CD4-positive, alpha-beta memory T cell (primary cell): ENCODE results near the gene PPP1R9A. TPM values are rescaled to one million over a fixed set of nuclear protein-coding genes. Genes with fewer than 3 reads are reported as not detected.

Source experiments
- CTCF ChIA-PET: fragments of 350-600 bp; sonication (Branson Sonifier 250); formaldehyde crosslinking; loops from one replicate; lab custom pipeline; 2021; ENCODE audit warnings: inconsistent platforms; ENCODE audit not compliant: partially characterized antibody; lab: Charles Lee
- POLR2A ChIA-PET: fragments of 350-600 bp; sonication (Branson Sonifier 250); formaldehyde crosslinking; loops from one replicate; lab custom pipeline; 2021; ENCODE audit not compliant: partially characterized antibody; lab: Charles Lee
- DNase-seq, 5 donors: peaks; one replicate each; pipeline versions ENCODE4 v3.0.0 to v3.0.0-alpha.2; 2020 to 2022; ENCODE audit warnings: mixed read lengths in 1 of 5
- H3K27ac ChIP-seq: one replicate; pipeline ENCODE4 v1.7.0; 2013; ENCODE audit warnings: low read depth, low read length
- H3K27me3 ChIP-seq: 2 replicates; pipeline ENCODE4 v1.7.0; 2013; ENCODE audit warnings: mild to moderate bottlenecking, low read length, moderate library complexity; ENCODE audit not compliant: insufficient read depth
- H3K36me3 ChIP-seq: 2 replicates; pipeline ENCODE4 v1.7.0; 2013; ENCODE audit warnings: mild to moderate bottlenecking, low read length, moderate library complexity; ENCODE audit not compliant: insufficient read depth
- H3K4me1 ChIP-seq: 2 replicates; pipeline ENCODE4 v1.7.0; 2013; ENCODE audit warnings: mild to moderate bottlenecking, low read length, moderate library complexity; ENCODE audit not compliant: insufficient read depth
- H3K4me3 ChIP-seq, 2 donors: one replicate each; pipeline ENCODE4 v1.7.0; 2013; ENCODE audit warnings: low read length in 2 of 2, mild to moderate bottlenecking in 1 of 2
- H3K9me3 ChIP-seq, 2 donors: one replicate each; pipeline ENCODE4 v1.7.0; 2013; ENCODE audit warnings: low read length in 2 of 2, control low read depth in 1 of 2; ENCODE audit not compliant: control insufficient read depth in 1 of 2
- H3K27ac Mint-ChIP-seq, 7 donors: one replicate each; pipeline ENCODE4 v1.8.0; 2020 to 2021; ENCODE audit warnings: mixed read lengths in 7 of 7, mild to moderate bottlenecking in 6 of 7, inconsistent platforms in 3 of 7, moderate library complexity in 3 of 7
- H3K27me3 Mint-ChIP-seq, 2 donors: one replicate each; pipeline ENCODE4 v1.8.0; 2020 to 2021; ENCODE audit warnings: mixed read lengths in 2 of 2
- H3K36me3 Mint-ChIP-seq, 2 donors: one replicate each; pipeline ENCODE4 v1.8.0; 2020 to 2021; ENCODE audit warnings: mixed read lengths in 2 of 2, inconsistent platforms in 1 of 2, mild to moderate bottlenecking in 1 of 2
- H3K4me1 Mint-ChIP-seq, 4 donors: one replicate each; pipeline ENCODE4 v1.8.0; 2020 to 2021; ENCODE audit warnings: mixed read lengths in 4 of 4, mild to moderate bottlenecking in 1 of 4
- H3K4me3 Mint-ChIP-seq, 8 donors: one replicate each; pipeline ENCODE4 v1.8.0; 2020 to 2021; ENCODE audit warnings: mixed read lengths in 8 of 8, mild to moderate bottlenecking in 7 of 8, moderate library complexity in 6 of 8, inconsistent platforms in 3 of 8
- H3K9me3 Mint-ChIP-seq, 8 donors: one replicate each; pipeline ENCODE4 v1.8.0; 2020 to 2021; ENCODE audit warnings: mixed read lengths in 8 of 8, mild to moderate bottlenecking in 5 of 8, inconsistent platforms in 3 of 8, moderate library complexity in 1 of 8
- intact Hi-C: fragments of 100-400 bp; cut with micrococcal nuclease; formaldehyde crosslinking; loops from one replicate; pipeline ENCODE4 v1.15.1; 2023
- polyA plus RNA-seq, 2 donors: library from polyadenylated mRNA; unstranded; fragments of 300-500 nt; fragmentation: Illumina TruSeq; gene quantifications; one replicate each; pipeline ENCODE4 v1.2.3, GENCODE V29; 2021
- total RNA-seq, 2 experiments: library from RNA; stranded (reverse); gene quantifications; one replicate each; pipeline ENCODE4 v1.2.3, GENCODE V29; 2021

The PPP1R9A gene
- total and polyA plus RNA-seq, 4 experiments from 2014 or later = not detected

- H3K4me1 Mint-ChIP-seq = no peaks in the 10 kb centered on the region
- no peaks in the 10 kb centered on the region for H3K27me3 ChIP-seq
- no peak overlapping the region for H3K4me3 Mint-ChIP-seq
- H3K27me3 Mint-ChIP-seq = peaks cover 0 to 2% of the 10 kb centered on the region in 2 donors
- H3K27ac Mint-ChIP-seq = no peak overlapping the region
- H3K4me3 ChIP-seq = no peak overlapping the region
- no peak for DNase-seq
- H3K9me3 Mint-ChIP-seq = no peaks in the 10 kb centered on the region
- no peaks in the 10 kb centered on the region for H3K36me3 Mint-ChIP-seq
- H3K4me1 ChIP-seq = no peaks in the 10 kb centered on the region
- no peak overlapping the region for H3K27ac ChIP-seq
- H3K9me3 ChIP-seq = no peaks in the 10 kb centered on the region
- ChIA-PET CTCF (no interaction called here), POLR2A (no interaction called here)
- H3K36me3 ChIP-seq = no peaks in the 10 kb centered on the region
- intact Hi-C loops = no loop called here
Observed at GRCh38 chr7:94974423-94974822, 67.0 kb downstream of the PPP1R9A start.

- no peaks in the 10 kb centered on the region for H3K4me1 ChIP-seq
- Mint-ChIP-seq H3K27ac (no peak overlapping the region), H3K9me3 (no peaks in the 10 kb centered on the region), H3K4me3 (no peak overlapping the region), H3K4me1 (no peaks in the 10 kb centered on the region), H3K27me3 (peaks cover 0 to 2% of the 10 kb centered on the region in 2 donors), H3K36me3 (no peaks in the 10 kb centered on the region)
- H3K27me3 ChIP-seq = no peaks in the 10 kb centered on the region
- ChIA-PET CTCF (no interaction called here), POLR2A (no interaction called here)
- no peak overlapping the region for H3K27ac ChIP-seq
- intact Hi-C loops = no loop called here
- H3K9me3 ChIP-seq = no peaks in the 10 kb centered on the region
- no peaks in the 10 kb centered on the region for H3K36me3 ChIP-seq
- no peak overlapping the region for H3K4me3 ChIP-seq
- DNase-seq = no peak
Observed at GRCh38 chr7:94975336-94975735, 67.9 kb downstream of the PPP1R9A start.

GRCh38 chr7:94980418-94981142 is 73.2 kb downstream of the PPP1R9A start:
- Mint-ChIP-seq H3K27ac (no peak overlapping the region), H3K4me1 (no peaks in the 10 kb centered on the region), H3K36me3 (no peaks in the 10 kb centered on the region), H3K27me3 (no peaks in the 10 kb centered on the region), H3K4me3 (no peak overlapping the region), H3K9me3 (peaks cover 0 to 10% (median 4%) of the 10 kb centered on the region in 8 donors)
- Histone ChIP-seq H3K4me3 (no peak overlapping the region), H3K36me3 (no peaks in the 10 kb centered on the region), H3K4me1 (no peaks in the 10 kb centered on the region), H3K27ac (no peak overlapping the region), H3K27me3 (no peaks in the 10 kb centered on the region), H3K9me3 (no peaks in the 10 kb centered on the region)
- ChIA-PET POLR2A (no interaction called here), CTCF (interaction anchor here (0.6 to 1.0 kb wide), 2 partner anchors 15 to 111 kb away, joined by 3 read pairs; no protein-coding TSS in a partner anchor)
- intact Hi-C loops = no loop called here
- DNase-seq = no peak

GRCh38 chr7:94995921-94996320 is 88.5 kb downstream of the PPP1R9A start:
- Histone ChIP-seq H3K27me3 (no peaks in the 10 kb centered on the region), H3K9me3 (no peaks in the 10 kb centered on the region), H3K4me3 (no peak overlapping the region), H3K27ac (no peak overlapping the region), H3K4me1 (no peaks in the 10 kb centered on the region), H3K36me3 (no peaks in the 10 kb centered on the region)
- no peak overlapping the region for H3K27ac Mint-ChIP-seq
- H3K27me3 Mint-ChIP-seq = no peaks in the 10 kb centered on the region
- no peak overlapping the region for H3K4me3 Mint-ChIP-seq
- H3K4me1 Mint-ChIP-seq = no peaks in the 10 kb centered on the region
- H3K36me3 Mint-ChIP-seq = no peaks in the 10 kb centered on the region
- ChIA-PET CTCF (no interaction called here), POLR2A (no interaction called here)
- H3K9me3 Mint-ChIP-seq = peaks cover 0 to 2% (median 0%) of the 10 kb centered on the region in 8 donors
- no peak for DNase-seq
- intact Hi-C loops = no loop called here

DNA sequence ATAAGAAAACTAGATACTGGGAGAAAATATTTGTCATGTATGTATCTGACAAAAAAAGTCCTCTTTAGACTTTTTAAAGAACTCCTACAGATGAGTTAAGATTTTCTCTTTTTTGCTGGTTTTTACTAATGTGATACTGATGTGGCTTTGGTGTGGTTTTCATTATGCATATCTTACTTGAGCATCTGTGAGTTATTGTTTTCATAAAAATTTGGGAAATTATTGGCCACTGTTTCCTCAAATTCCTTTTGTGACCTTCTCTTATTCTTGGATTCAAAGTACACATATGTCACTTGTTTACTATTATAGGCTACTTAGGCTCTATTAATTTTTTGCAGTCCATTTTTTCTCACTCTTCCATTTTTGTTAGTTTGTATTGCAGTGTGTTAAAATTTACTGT is 89.0 kb downstream of the PPP1R9A start:
- CTCF ChIA-PET = no interaction called here

DNA sequence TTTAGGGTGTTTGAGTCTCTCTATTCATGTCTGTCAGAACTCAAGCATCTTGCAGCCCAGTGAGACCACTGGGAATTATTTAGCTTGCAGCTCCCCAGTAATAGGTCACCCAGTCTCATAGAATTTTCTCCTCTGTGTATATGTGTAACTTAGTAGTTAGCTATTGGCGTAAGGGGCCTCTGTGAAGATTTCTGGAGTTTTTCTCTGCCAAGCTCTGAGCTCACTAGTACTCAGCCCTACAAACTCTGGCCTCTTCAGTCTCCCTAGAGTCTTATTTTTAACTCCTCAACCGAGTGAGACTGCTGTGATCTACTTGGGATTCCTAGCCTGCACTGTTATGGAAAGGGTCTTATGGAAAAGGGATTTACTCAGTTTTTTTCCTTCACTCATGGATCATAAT is 90.2 kb downstream of the PPP1R9A start:
- intact Hi-C loops = no loop called here
- no peak overlapping the region for H3K4me3 Mint-ChIP-seq
- H3K27me3 Mint-ChIP-seq = no peaks in the 10 kb centered on the region
- H3K27me3 ChIP-seq = no peaks in the 10 kb centered on the region
- no peak overlapping the region for H3K4me3 ChIP-seq
- no peaks in the 10 kb centered on the region for H3K36me3 Mint-ChIP-seq
- no peaks in the 10 kb centered on the region for H3K9me3 ChIP-seq
- ChIA-PET CTCF (no interaction called here), POLR2A (no interaction called here)
- H3K9me3 Mint-ChIP-seq = peaks cover 0 to 1% (median 0%) of the 10 kb centered on the region in 8 donors
- no peak overlapping the region for H3K27ac Mint-ChIP-seq
- no peaks in the 10 kb centered on the region for H3K4me1 ChIP-seq
- no peaks in the 10 kb centered on the region for H3K4me1 Mint-ChIP-seq
- no peak for DNase-seq
- no peaks in the 10 kb centered on the region for H3K36me3 ChIP-seq
- no peak overlapping the region for H3K27ac ChIP-seq

More for the DNA sequence above, 89.0 kb downstream of the PPP1R9A start:
- no peak overlapping the region for H3K27ac Mint-ChIP-seq
- no peaks in the 10 kb centered on the region for H3K4me1 ChIP-seq
- intact Hi-C loops = no loop called here
- no peaks in the 10 kb centered on the region for H3K27me3 ChIP-seq
- no peaks in the 10 kb centered on the region for H3K27me3 Mint-ChIP-seq
- H3K27ac ChIP-seq = no peak overlapping the region
- no peaks in the 10 kb centered on the region for H3K9me3 ChIP-seq
- H3K4me3 ChIP-seq = no peak overlapping the region
- H3K9me3 Mint-ChIP-seq = peaks cover 0 to 2% (median 0%) of the 10 kb centered on the region in 8 donors
- no peak overlapping the region for H3K4me3 Mint-ChIP-seq
- POLR2A ChIA-PET = no interaction called here
- H3K36me3 ChIP-seq = no peaks in the 10 kb centered on the region
- H3K36me3 Mint-ChIP-seq = no peaks in the 10 kb centered on the region
- no peak for DNase-seq
- no peaks in the 10 kb centered on the region for H3K4me1 Mint-ChIP-seq

DNA sequence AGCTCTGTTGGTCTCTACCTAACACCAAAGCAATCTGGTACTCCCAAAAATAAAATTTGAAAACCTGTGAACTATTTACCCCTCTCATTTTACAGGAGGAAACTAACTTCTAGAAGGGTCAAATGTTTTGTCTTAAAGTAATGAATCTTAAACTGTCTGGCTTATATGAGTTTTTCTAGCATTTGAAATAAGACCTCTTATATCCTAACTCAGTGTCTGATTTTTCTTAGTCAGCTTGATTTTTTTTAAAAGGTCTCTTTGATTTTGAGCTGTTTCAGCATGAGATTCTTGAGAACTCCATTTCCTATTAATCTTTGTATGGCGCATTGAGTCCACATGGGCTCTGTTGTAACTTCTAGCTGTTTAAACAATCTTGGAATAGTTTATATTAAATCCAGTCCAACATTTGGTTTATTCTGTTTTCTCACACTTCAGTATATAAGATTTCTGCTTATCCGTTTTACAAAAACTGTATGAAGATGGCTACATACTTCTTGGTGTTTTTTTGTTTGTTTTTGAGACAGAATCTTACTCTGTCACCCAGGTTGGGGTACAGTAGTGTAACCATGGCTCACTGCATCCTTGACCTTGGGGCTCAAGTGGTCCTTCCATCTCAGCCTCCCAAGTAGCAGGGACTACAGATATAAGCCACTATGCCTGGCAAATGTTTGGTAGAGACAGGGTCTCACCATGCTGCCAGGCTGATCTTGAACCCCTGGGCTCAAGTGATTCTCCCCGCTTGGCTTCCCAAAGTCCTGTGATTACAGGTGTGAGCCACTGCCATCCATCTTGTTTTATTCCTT is 91.1 kb downstream of the PPP1R9A start:
- no peak overlapping the region for H3K27ac ChIP-seq
- H3K4me3 ChIP-seq = no peak overlapping the region
- Mint-ChIP-seq H3K36me3 (no peaks in the 10 kb centered on the region), H3K4me1 (no peaks in the 10 kb centered on the region), H3K9me3 (peaks cover 0 to 1% (median 0%) of the 10 kb centered on the region in 8 donors), H3K4me3 (no peak overlapping the region), H3K27ac (no peak overlapping the region), H3K27me3 (no peaks in the 10 kb centered on the region)
- H3K4me1 ChIP-seq = no peaks in the 10 kb centered on the region
- no peaks in the 10 kb centered on the region for H3K36me3 ChIP-seq
- CTCF ChIA-PET = no interaction called here
- no peaks in the 10 kb centered on the region for H3K27me3 ChIP-seq
- no peak for DNase-seq
- no peaks in the 10 kb centered on the region for H3K9me3 ChIP-seq
- intact Hi-C loops = no loop called here
- POLR2A ChIA-PET = no interaction called here
